Endothelial cell of coronary artery (primary cell): ENCODE data around the gene LDLRAD4. TPM values are rescaled to one million over a fixed set of nuclear protein-coding genes. Genes with fewer than 3 reads are reported as not detected.

Experiments
- total RNA-seq: library from RNA; depleted of rRNA; stranded (reverse); fragments of >200 nt; gene quantifications from 2 replicates; pipeline ENCODE4 v1.2.3, GENCODE V29; 2014

Gene LDLRAD4
- total RNA-seq: 0.99 and 2.0 TPM in 2 replicates

DNA sequence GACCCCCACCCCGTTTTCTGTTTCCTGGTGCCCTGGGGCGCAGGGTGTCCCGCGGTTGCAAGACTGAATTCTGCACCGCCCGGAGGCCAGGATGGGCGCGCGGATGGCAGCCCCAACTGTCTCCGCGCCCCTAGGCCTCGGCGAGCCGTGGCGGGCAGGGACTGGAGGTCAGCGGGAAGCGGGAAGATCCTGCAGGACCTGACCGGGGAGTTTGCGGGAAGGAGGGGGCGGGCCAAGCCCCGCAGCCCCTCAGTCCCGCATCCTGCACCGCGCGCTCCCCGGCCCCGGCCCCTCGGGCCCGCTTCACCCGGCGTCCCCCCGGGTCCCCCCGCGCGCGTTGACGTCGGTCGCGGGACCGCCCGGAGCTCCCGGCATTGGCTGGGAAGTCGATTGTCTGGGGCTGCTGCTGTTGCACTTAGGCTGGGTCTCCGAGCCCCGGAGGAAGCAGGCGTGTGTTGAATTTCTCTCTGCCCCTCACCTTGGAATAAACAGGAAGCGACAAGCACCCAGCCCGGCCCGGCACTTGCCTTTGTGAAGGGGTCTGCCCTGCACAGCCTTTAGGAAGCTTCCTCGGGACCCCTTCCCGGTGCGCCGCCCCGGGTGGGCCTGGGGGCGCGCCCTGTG, at the start of gene LDLRAD4:
LDLRAD4 (plus strand) TSS at position 393 of the 624 bp plus-strand sequence.

Other genes starting within 250 kb of the LDLRAD4 start
- 24.7 and 29.7 TPM in 2 replicates for gene CEP192, start 227.4 kb upstream of the LDLRAD4 start, total RNA-seq